8988T (cell line): ENCODE measurements around the gene PTPRS.
A peak's percentile ranks its signal among the peaks of the same experiment; 100 is the strongest.

ENCODE experiments used
- DNase-seq: peaks from one replicate; pipeline ENCODE4 v3.0.0; 2011

Gene PTPRS

GRCh38 chr19:5305163-5305562 is 35.4 kb downstream of the PTPRS start:
- DNase-seq = no peak

GRCh38 chr19:5304486-5304885 is 36.1 kb downstream of the PTPRS start:
- DNase-seq = no peak

GRCh38 chr19:5303208-5303607 is 37.4 kb downstream of the PTPRS start:
- no peak for DNase-seq

GRCh38 chr19:5302396-5302795 is 38.2 kb downstream of the PTPRS start:
- no peak for DNase-seq

GRCh38 chr19:5299137-5299536 is 41.5 kb downstream of the PTPRS start:
- DNase-seq = no peak

- DNase-seq = no peak
Measured at GRCh38 chr19:5298471-5298901, 42.1 kb downstream of the PTPRS start.

GRCh38 chr19:5297272-5297669 is 43.3 kb downstream of the PTPRS start:
- DNase-seq = no peak

GRCh38 chr19:5296457-5297271 is 43.9 kb downstream of the PTPRS start:
- no peak for DNase-seq

GRCh38 chr19:5296021-5296420 is 44.6 kb downstream of the PTPRS start:
- DNase-seq = no peak

- DNase-seq = no peak
Measured at GRCh38 chr19:5294403-5295160, 46.0 kb downstream of the PTPRS start.

GRCh38 chr19:5293612-5294378 is 46.8 kb downstream of the PTPRS start:
- DNase-seq = no peak

- DNase-seq = peak; percentile 75
Measured at GRCh38 chr19:5292822-5293611, 47.6 kb downstream of the PTPRS start.

GRCh38 chr19:5292453-5292821 is 48.2 kb downstream of the PTPRS start:
- DNase-seq = no peak

GRCh38 chr19:5291588-5292193 is 48.9 kb downstream of the PTPRS start:
- no peak for DNase-seq
